ENCODE measurements around the gene RNF144A. TPM values are rescaled to one million over a fixed set of nuclear protein-coding genes. Genes with fewer than 3 reads are reported as not detected.
A peak's percentile ranks its signal among the peaks of the same experiment; 100 is the strongest.

The RNF144A gene
- polyA plus RNA-seq, 3 donors: 0.30 to 0.68 (median 0.48) TPM

- no peak for TF ChIP-seq CTCF (IDR thresholded peaks at IDR 0.05)
- no peaks in the 10 kb centered on the region for H4K20me1 ChIP-seq (ENCODE audit: insufficient read depth, low read length)
- WGBS (ENCODE audit: insufficient coverage): 100% methylated on average over 4 of the region's 5 CpGs
- H3K9ac ChIP-seq (ENCODE audit: insufficient read depth, low read length, poor library complexity, severe bottlenecking): no peak overlapping the region
- no peak overlapping the region for H3K4me3 Mint-ChIP-seq
- H2AFZ ChIP-seq (ENCODE audit: insufficient read depth, low read depth, low read length, poor library complexity, severe bottlenecking): no peak overlapping the region
- H3K27ac ChIP-seq (ENCODE audit: low read depth in 1 of 2, low read length in 2 of 2): no peak overlapping the region
- no peaks in the 10 kb centered on the region for H3K9me3 Mint-ChIP-seq
- H3K4me3 ChIP-seq (replicated peaks in 1 of 3; ENCODE audit: low read depth in 2 of 3, low read length in 3 of 3): no peak overlapping the region
- no peaks in the 10 kb centered on the region for H3K27me3 Mint-ChIP-seq (ENCODE audit: low read depth in 3 of 3)
- H3K36me3 Mint-ChIP-seq: peaks cover 13 to 16% of the 10 kb centered on the region in 2 donors
- H3K4me2 ChIP-seq (replicated peaks; ENCODE audit: extremely low read depth, low read length, poor library complexity, severe bottlenecking): no peak overlapping the region
- H3K4me1 ChIP-seq (ENCODE audit: control insufficient read depth in 1 of 2, insufficient read depth in 2 of 2, low read length in 2 of 2): peaks cover 12 to 17% of the 10 kb centered on the region in 2 donors
- H3K36me3 ChIP-seq (replicated peaks in 1 of 2; ENCODE audit: control insufficient read depth in 1 of 2, insufficient read depth in 2 of 2, low read length in 2 of 2): peaks cover 2 to 14% of the 10 kb centered on the region in 2 donors
- peaks cover 18% of the 10 kb centered on the region for H3K4me1 Mint-ChIP-seq
- intact Hi-C loops (cut with micrococcal nuclease): no loop called here
- no peaks in the 10 kb centered on the region for H3K9me3 ChIP-seq (replicated peaks in 1 of 2; ENCODE audit: control insufficient read depth in 1 of 2, insufficient read depth in 1 of 2, low read length in 2 of 2)
- DNase-seq: no peak
- no peaks in the 10 kb centered on the region for H3K27me3 ChIP-seq (ENCODE audit: control insufficient read depth in 2 of 2, insufficient read depth in 2 of 2, low read length in 2 of 2)
- no peaks in the 10 kb centered on the region for H3K79me2 ChIP-seq (ENCODE audit: insufficient read depth, low read length)
- no peak overlapping the region for H3K27ac Mint-ChIP-seq
Observed at GRCh38 chr2:7018767-7019166, 101.6 kb downstream of the RNF144A start.

GRCh38 chr2:7019191-7019590 is 102.0 kb downstream of the RNF144A start:
- peaks cover 13 to 16% of the 10 kb centered on the region in 2 donors for H3K36me3 Mint-ChIP-seq
- H3K4me1 Mint-ChIP-seq: peaks cover 14% of the 10 kb centered on the region

More at GRCh38 chr2:7019191-7019590, 102.0 kb downstream of the RNF144A start:
- TF ChIP-seq CTCF (IDR thresholded peaks at IDR 0.05): no peak
- Mint-ChIP-seq H3K4me3 (no peak overlapping the region), H3K9me3 (no peaks in the 10 kb centered on the region), H3K27me3 (ENCODE audit: low read depth in 3 of 3) (no peaks in the 10 kb centered on the region), H3K27ac (peak overlapping the region in 1 of 7 donors; percentile 31)
- no peak overlapping the region for H3K4me3 ChIP-seq (replicated peaks in 1 of 3; ENCODE audit: low read depth in 2 of 3, low read length in 3 of 3)
- 91% methylated on average over 17 of the region's 17 CpGs for WGBS (ENCODE audit: insufficient coverage)
- peaks cover 12 to 13% of the 10 kb centered on the region in 2 donors for H3K4me1 ChIP-seq (ENCODE audit: control insufficient read depth in 1 of 2, insufficient read depth in 2 of 2, low read length in 2 of 2)
- H4K20me1 ChIP-seq (ENCODE audit: insufficient read depth, low read length): no peaks in the 10 kb centered on the region
- H2AFZ ChIP-seq (ENCODE audit: insufficient read depth, low read depth, low read length, poor library complexity, severe bottlenecking): no peak overlapping the region
- peaks cover 2 to 15% of the 10 kb centered on the region in 2 donors for H3K36me3 ChIP-seq (replicated peaks in 1 of 2; ENCODE audit: control insufficient read depth in 1 of 2, insufficient read depth in 2 of 2, low read length in 2 of 2)
- H3K27ac ChIP-seq (ENCODE audit: low read depth in 1 of 2, low read length in 2 of 2): no peak overlapping the region
- no peaks in the 10 kb centered on the region for H3K79me2 ChIP-seq (ENCODE audit: insufficient read depth, low read length)
- no peaks in the 10 kb centered on the region for H3K9me3 ChIP-seq (replicated peaks in 1 of 2; ENCODE audit: control insufficient read depth in 1 of 2, insufficient read depth in 1 of 2, low read length in 2 of 2)
- H3K4me2 ChIP-seq (replicated peaks; ENCODE audit: extremely low read depth, low read length, poor library complexity, severe bottlenecking): no peak overlapping the region
- H3K9ac ChIP-seq (ENCODE audit: insufficient read depth, low read length, poor library complexity, severe bottlenecking): no peak overlapping the region
- DNase-seq: no peak
- intact Hi-C loops (cut with micrococcal nuclease): no loop called here
- H3K27me3 ChIP-seq (ENCODE audit: control insufficient read depth in 2 of 2, insufficient read depth in 2 of 2, low read length in 2 of 2): no peaks in the 10 kb centered on the region

Measured in CD14-positive monocyte (primary cell).